M059J (cell line): ENCODE data around the gene APLNR. TPM values are rescaled to one million over a fixed set of nuclear protein-coding genes. Genes with fewer than 3 reads are reported as not detected.

Experiments
- DNase-seq: peaks from one replicate; pipeline ENCODE4 v3.0.0-alpha.2; 2012; ENCODE audit warnings: low read depth
- total RNA-seq: library from RNA; depleted of rRNA; stranded (reverse); fragments of >200 nt; shearing (Covaris generic); gene quantifications from 2 replicates; pipeline ENCODE4 v1.2.3, GENCODE V29; 2014

The APLNR gene
- total RNA-seq, 1 experiment from 2014 or later, result not detected

DNA sequence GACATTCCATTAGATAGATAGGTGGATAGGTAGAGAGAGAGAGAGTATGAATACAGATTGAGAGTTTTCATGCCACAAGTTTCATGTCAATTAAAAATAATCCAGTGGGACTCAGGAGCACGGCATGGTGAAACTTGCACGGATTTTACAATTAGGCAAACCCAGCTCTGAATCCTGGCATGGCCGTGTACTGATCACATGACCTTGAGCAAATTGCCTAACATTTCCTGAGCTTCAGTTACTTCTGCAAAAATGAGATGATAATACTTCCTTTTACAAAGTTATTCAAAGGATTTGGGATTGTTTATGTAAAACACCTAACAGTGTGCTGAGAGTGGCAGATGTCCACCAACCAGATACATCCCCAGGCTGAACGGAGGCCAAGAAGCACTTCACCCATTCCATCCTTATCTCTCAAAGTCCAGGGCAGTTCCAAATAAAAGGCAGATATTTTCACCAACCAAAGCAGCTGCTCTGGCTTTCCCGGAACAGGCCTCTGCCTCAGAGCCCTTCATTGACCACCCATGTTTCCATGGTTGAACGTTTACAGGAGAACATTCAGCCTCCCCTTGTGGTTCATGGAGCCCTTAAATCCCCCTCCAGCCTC lies 17.9 kb downstream of the APLNR start:
- DNase-seq, result no peak

DNA sequence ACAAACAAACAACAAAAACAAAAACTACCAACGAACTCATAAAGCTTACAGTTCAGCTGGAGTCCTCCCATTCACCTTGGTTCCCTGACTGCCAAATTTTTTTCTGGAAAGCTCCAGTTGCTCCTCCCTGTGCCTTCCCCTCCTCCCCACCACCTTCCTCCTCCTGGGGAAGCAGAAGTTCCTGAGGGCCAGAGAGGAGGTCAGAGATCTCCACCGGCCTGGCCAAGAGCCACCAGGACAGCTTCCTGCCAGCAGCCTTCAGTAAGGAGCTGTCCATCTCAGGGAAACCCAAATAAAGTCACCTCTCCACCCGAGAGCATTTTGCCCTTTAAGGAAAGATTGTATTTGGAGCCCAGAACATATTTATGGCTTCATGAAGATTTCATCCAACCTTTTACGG lies 20.0 kb downstream of the APLNR start:
- DNase-seq, result no peak

DNA sequence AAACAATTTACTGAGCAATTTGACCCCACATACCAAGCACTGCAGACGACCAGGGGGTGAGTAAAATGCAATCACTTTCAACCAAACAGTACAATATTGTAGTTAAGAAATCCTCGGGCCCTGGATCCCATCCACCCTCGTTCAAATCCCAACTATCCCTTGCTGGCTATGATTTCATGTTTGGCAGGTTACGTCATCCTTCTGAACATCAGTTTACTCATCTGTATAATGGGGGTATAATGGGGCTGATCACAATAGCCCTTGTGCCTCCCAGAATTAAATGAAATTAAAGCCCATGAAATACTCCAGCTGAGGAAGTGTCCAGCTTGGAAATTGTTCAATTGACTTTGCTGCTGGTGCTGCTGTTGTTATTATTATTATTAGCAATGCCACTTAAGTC lies 20.6 kb downstream of the APLNR start:
- DNase-seq, result no peak

DNA sequence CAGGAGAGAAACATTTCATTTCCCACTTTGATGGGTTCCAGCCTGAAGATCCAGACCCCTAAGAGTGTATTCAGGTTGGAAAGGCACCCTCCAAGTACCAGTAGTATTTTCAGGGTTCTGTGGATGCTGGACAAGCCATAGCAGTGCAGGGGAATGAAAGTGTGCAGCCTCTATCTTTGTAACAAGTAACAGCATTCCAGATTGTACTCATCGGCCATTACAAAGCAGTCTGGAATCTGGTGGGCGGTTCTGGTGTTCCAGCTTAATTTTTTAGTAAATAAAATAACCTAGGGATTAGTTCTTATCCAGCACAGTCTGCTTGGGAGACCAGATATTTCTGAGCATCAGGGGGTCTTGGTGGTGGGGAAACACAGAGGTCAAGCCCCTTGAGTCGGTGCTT lies 22.6 kb downstream of the APLNR start:
- peak; percentile 36 for DNase-seq

DNA sequence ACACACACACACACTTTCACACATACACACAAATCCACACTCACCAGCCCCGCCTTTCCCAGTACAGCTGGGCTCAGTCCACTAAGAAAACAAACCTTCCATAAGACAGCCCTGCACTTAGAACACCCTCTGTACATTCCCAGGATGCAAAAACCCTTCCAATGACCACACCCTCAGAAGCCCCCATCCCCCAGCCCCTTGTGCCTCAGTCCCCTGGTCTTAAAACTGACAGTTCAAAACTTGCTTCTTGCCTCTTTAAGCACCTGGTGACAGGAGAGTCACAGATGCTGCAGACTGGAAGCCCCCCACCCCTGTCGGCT lies 23.0 kb downstream of the APLNR start:
- no peak for DNase-seq

DNA sequence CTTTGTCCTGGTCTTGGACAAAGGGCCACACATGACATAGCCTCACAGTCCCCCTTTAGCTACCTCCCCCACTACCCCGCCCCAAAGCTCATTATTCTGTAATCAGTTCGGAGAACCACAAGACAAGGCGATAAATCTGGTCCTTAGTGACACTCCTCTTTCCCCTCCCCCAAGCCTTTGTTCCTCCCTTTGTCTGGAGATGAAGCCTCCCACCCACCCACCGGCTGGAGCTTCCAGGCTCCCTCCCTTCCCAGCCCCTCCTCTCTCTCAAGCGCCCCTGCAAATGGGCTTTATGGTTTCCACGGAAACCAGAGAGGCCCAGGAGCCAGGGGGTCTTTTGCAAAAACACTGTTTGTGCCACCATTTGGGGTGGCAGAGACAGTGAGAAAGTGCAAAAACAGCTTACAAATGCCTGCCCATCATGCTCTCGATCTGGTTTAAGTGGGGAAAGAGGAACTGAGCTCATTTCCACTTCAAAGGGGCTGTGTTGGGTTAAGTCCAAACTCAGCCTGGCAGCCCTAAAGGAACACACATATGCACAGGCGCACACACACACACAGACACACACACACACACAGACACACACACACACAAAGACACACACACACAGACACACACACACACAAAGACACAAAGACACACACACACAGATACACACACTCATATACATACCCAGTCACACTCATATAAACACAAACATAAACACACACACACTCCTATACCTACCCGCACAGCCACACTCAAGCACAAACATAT lies 23.5 kb downstream of the APLNR start:
- DNase-seq, result no peak

DNA sequence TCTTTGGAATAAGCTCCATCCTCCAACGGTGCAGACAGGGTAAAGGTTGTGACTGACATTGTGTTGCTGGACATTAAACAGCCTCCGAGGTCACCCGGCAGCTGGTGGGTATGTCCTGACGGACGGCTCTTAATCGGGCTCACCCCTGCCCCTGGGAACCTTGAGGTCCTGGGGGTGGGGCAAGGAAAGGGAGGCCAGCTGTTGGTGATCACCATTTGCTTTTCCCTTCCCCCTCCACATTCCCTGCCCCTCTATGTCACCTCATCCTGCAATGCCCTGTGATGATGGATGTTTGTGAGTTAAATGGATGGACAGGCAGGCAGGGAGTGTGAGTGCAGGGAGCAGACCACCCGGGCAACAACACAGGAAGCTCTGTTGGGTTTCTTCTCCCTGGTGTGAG lies 26.3 kb downstream of the APLNR start:
- DNase-seq, result no peak

DNA sequence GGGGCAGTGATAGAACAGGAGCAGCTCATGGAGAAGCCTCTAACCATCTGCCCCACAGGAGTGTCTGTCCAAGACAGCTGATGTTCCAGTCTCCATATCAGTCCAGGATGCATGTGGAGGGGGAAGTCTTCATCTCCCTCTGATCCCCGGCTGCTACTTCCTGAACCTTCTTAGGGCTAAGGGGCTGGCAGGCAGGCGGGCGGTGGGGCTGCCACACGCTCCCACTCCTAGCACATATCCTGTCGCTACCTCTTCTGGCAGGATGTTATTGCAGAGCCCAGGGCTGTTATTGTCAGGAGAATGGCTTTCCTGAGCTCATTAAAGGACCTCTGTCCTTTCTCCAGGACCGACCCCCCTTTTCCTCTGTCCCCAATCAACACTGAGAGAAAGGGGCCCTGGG lies 29.9 kb downstream of the APLNR start:
- DNase-seq, result no peak

DNA sequence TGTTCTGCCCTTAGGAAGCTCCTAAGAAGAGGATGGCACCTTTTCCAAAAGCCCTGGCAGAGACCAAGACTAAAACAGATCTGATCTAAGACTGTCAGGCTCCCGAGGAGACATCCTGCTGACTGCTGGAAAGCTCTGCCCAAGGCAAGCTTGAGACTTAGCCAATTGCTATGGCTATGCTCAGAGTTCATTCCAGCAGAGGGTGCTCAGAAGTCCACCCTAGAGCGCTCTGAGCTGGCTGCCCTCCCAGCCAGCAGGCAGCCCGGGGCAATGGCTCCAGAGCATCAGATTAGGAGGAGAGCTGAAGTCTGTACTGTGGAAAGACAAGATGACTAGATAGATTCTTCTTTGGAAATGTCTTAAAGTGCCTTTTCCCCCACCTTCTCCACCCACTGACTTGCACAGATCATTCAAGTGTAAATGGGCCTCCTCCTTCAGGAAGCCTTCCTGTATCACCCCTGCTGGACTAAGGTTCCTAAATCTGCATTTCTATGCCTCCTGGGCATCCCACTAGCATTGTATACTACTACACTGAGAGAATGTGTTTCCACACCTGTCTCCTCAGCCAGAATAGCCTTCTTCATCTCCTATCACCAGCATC lies 31.9 kb downstream of the APLNR start:
- DNase-seq, result peak; percentile 10

DNA sequence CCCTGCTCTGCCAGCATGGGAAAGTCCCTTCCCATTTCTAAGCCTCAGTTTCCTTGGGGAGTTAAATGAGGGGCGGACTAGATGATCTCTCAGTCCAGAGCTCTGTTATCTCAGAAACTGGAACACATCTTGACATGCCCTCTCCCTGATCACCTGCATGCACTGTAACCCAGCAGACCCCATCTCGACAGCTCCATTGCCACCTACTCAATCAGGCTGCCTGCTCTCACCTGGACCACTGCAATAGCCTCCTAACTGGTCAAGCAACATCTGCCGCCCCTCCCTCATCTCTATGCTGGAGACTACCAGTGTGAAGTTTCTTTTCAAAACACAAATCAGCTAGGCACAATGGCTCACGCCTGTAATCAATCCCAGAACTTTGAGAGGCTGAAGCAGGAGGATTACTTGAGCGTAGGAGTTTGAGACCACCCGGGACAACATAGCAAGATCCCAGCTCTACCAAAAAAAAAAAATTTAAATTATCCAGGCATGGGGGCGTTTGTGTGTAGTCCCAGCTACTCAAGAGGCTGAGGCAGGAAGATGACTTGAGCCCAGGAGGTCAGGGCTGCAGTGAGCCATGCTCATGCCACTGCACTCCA lies 33.1 kb downstream of the APLNR start:
- DNase-seq, result no peak

DNA sequence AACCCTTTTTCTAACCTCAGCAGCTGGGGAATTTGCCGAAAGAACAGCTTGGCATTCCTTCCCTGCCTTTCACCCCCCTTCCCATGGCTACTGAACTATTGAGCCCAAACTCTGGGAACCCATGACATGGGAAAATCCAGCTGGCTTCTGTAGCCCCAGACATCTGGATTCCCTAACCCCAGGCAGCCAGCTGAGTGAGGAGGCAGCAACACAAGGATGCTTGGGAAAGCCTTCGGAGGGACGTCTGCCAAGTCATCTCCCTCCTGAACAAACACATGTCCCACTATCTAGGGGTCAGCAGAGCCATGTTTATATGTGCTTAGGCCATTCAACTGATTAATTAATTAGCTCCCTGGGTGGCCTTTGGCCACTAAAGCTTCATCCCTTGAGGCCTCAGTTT lies 33.7 kb downstream of the APLNR start:
- no peak for DNase-seq

DNA sequence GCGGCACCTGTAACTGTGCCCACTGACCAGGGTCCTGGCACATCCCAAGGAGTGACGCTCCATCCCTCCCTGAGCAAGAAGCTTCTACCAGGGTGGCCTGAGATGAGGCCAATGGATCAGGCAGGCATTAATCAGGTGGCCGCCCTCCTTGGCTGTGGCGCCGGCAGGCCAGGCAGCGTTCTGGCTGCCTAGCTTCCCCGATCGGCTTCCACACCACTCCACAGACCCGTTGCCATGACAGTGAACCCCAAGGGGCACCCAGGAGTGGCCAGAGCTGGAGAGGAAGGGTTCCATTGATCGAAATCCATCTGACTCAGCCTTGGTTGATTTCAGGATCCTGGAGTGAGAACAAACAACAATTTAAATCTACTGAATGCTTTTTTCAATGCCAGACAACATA lies 34.8 kb downstream of the APLNR start:
- DNase-seq, result no peak

DNA sequence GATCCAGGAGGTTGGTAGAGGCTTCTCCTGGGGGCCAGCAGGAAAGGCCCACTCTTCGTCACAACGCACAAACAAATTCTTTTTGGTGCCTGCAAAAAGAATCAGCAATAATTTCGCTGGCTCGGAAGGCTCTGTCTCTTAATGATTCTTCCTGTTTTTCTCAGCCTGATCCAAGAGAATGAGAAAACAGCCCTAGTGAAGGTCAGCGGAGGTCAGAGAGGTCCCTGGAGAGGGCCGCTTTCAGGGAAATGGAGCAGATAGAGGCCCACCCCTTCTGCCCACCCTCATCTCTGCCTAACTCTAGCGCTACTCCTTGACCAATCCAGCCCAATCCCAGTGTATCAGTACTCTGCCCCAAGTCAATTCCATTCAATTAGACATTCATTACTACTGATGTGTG lies 36.1 kb downstream of the APLNR start:
- no peak for DNase-seq

DNA sequence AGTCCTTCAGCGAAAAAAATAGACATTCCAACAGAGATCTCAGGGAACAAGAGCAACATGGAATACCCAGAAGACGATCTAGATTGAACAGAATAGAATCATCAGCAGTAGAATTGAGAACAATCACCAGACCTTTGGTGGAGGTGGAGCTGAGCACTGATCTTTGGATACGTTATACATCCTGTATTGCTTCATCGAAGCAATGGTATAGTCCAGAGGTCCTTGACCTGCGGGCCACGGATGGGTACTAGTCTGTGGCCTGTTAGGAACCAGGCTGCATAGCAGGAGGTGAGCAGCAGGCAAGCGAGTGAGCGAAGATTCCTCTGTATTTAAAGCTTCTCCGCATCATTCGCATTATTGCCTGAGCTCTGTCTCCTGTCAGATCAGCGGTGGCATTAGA lies 37.7 kb downstream of the APLNR start:
- DNase-seq, result no peak

DNA sequence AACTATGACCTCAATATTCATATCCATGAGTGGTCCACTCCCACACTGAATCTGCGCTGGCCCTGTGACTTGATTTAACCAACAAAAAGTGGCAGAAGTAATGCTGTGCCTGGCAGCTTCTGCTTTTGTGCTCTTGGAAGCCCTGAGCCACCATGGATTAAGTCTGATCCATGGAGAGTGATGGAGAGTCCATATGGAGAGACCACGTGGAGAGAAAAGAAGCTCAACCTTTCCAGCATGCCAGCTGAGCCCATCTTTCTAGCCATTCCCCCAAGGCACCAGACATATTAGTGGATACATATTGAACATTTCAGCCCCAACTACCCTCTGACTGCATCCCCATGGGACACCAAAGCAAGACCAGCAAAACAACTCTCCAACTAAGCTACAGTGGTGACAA lies 39.3 kb downstream of the APLNR start:
- DNase-seq, result no peak

DNA sequence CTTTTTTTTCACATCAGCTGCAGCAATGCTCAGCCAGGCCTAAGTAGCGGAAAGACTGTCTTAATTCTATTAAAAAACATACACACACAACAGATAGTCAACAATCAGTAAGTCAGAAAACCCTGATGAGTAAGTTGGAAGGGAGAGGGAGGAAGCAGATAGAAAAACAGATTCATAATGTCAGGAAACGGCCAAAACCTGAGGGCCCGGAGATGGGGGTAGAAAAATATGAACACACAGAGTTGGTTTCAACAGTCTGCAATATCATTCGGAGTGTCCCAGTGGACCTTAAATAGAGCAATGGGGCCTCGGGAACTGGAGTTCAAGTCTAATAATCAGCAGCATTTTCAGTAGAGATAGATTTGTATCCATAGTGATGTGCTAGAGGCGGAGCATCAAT lies 40.5 kb downstream of the APLNR start:
- DNase-seq, result no peak

DNA sequence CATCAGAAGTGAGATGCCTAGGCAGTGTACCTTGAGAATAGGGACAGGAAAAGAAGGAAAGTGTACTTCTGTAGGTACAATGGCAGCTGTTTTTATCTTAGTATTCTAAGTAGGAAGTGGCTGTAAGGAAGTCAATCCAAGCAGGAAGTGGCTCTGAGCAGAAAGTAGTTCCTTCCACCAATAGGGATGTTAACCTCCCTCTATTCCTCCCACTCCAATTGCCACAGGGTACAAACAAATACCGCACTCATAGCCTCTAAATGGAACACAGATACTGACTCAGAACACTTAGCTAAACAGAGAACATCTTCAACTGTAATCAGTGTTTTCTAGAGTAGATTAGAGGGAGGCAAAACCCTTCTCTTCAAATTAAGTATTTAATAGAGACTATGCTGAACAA lies 44.7 kb downstream of the APLNR start:
- DNase-seq, result no peak

DNA sequence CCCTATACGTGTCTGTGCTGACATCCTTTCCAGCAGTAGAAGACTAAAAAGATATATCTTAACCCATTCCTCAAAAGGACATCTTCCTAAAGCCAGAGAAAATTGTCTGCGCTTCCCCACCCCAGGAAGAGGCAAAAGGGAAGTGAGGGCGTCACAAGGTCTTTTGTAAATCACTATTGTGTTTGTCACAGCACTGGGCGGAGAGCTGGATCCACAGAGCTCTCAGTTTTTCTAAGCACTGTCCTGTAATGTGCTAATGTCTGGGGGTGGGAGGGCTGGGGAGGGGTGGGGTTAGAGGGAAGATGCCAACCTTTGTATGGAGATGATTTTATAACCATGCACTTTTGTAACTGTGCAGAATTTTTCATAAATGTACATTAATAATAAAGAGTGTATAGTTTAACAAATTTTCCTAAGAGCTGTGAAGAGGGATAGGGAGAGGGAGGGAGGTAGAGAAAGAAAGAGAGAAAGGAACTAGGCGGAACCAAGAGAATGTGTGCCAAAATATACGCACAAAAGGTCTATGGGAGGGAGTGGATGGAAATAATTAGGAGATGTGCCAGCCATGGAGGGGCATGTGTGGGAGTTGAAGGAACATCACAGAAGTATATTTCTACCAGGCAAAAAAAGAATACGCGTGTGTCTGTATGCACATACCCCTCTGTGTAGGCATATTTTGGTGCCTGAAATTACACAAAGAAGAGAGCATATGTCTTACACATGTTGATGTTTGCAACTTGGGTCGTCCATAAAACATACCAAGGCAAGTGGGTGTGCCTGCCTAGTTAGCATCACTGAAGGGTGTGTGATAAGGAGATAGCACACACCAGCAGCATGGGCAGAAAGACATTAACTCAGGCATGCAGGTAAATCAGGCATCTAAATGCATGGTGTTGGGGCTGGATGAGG lies 45.5 kb downstream of the APLNR start:
- DNase-seq, result no peak

DNA sequence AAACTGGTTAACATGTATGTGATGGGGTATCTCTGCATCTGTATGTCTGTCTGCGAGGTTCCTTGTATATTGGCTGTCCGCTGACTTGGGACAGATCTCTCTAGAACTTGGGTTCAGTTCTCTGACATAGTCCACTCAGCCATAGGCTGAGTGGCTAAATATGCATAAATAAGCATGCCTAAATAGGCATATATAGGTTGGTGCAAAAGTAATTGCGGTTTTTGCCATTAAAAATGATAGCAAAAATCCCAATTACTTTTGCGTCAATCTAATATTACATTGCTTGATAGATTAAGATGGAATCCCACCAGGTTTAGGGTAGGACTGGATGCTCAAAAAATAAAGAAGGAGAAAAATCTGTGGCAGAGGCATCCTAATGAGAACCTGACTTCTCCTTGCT lies 46.5 kb downstream of the APLNR start:
- DNase-seq, result no peak
